SK-N-SH treated with all-trans-retinoic acid at 6 μM for 48 hours (cell line): ENCODE results near the gene NTSR2.

Source experiments
- ATAC-seq: fragments of 200-7000 bp; cut with Tn5 transposase; 3 replicates; pipeline ENCODE4 v1.9.1; 2020; ENCODE audit warnings: mild to moderate bottlenecking, moderate library complexity
- ARNTL ChIP-seq: fragments of 450-650 bp; formaldehyde crosslinking; IDR thresholded peaks from 2 replicates; pipeline ENCODE4 v1.5.0; 2020; ENCODE audit warnings: low read depth, mild to moderate bottlenecking, moderate library complexity, borderline replicate concordance
- BACH2 ChIP-seq: fragments of 250-450 bp; sonication (Bioruptor Pico); IDR thresholded peaks from 2 replicates; pipeline ENCODE4 v1.9.0; 2021; ENCODE audit warnings: mild to moderate bottlenecking, borderline replicate concordance
- CSDC2 ChIP-seq: fragments of 250-450 bp; sonication (Bioruptor Pico); IDR thresholded peaks from 2 replicates; pipeline ENCODE4 v1.5.0; 2020; ENCODE audit warnings: mild to moderate bottlenecking, moderate library complexity
- ESRRG ChIP-seq: fragments of 250-450 bp; sonication (Bioruptor Pico); IDR thresholded peaks from 2 replicates; pipeline ENCODE4 v1.6.1; 2021; ENCODE audit warnings: mild to moderate bottlenecking
- GLIS3 ChIP-seq: fragments of 250-450 bp; sonication (Bioruptor Pico); IDR thresholded peaks from 2 replicates; pipeline ENCODE4 v1.5.0; 2020; ENCODE audit warnings: mild to moderate bottlenecking, moderate library complexity
- ISL1 ChIP-seq: fragments of 250-450 bp; sonication (Bioruptor Pico); IDR thresholded peaks from 2 replicates; pipeline ENCODE4 v2.1.2; 2022; ENCODE audit warnings: mild to moderate bottlenecking, moderate library complexity
- OSR1 ChIP-seq: fragments of 250-450 bp; sonication (Bioruptor Pico); IDR thresholded peaks from 2 replicates; pipeline ENCODE4 v1.8.0; 2022; ENCODE audit warnings: moderate library complexity, mild to moderate bottlenecking, inconsistent platforms
- PPARA ChIP-seq: fragments of 250-450 bp; sonication (Bioruptor Pico); IDR thresholded peaks from 2 replicates; pipeline ENCODE4 v1.5.0; 2020; ENCODE audit warnings: mild to moderate bottlenecking, borderline replicate concordance
- RARB ChIP-seq: fragments of 250-450 bp; sonication (Bioruptor Pico); IDR thresholded peaks from 2 replicates; pipeline ENCODE4 v1.8.0; 2021; ENCODE audit warnings: mild to moderate bottlenecking, moderate library complexity
- SNAI2 ChIP-seq: fragments of 250-450 bp; sonication (Bioruptor Pico); IDR thresholded peaks from 2 replicates; pipeline ENCODE4 v1.5.0; 2020; ENCODE audit warnings: mild to moderate bottlenecking, moderate library complexity
- TCF4 ChIP-seq: fragments of 250-450 bp; sonication (Bioruptor Pico); IDR thresholded peaks from 2 replicates; pipeline ENCODE4 v1.8.0; 2021; ENCODE audit warnings: mild to moderate bottlenecking, moderate library complexity, borderline replicate concordance
- TOX ChIP-seq: fragments of 250-450 bp; sonication (Bioruptor Pico); IDR thresholded peaks from 2 replicates; pipeline ENCODE4 v1.8.0; 2021; ENCODE audit warnings: mild to moderate bottlenecking, moderate library complexity, borderline replicate concordance
- ZC3H10 ChIP-seq: fragments of 250-450 bp; sonication (Bioruptor Pico); IDR thresholded peaks from 2 replicates; pipeline ENCODE4 v1.5.1; 2021; ENCODE audit warnings: mild to moderate bottlenecking, moderate library complexity
- ZFP3 ChIP-seq: fragments of 250-450 bp; sonication (Bioruptor Pico); IDR thresholded peaks from 2 replicates; pipeline ENCODE4 v1.5.0; 2020; ENCODE audit warnings: mild to moderate bottlenecking, moderate library complexity
- ZNF565 ChIP-seq: fragments of 450-650 bp; formaldehyde crosslinking; conservative IDR thresholded peaks from 2 replicates; pipeline ENCODE4 v1.5.0; 2020; ENCODE audit warnings: low read depth, mild to moderate bottlenecking, moderate library complexity
- ZNF70 ChIP-seq: fragments of 450-650 bp; formaldehyde crosslinking; IDR thresholded peaks from 2 replicates; pipeline ENCODE4 v1.5.0; 2020; ENCODE audit warnings: mild to moderate bottlenecking, moderate library complexity
- ZNF8 ChIP-seq: fragments of 450-650 bp; formaldehyde crosslinking; IDR thresholded peaks from 2 replicates; pipeline ENCODE4 v1.5.0; 2020; ENCODE audit warnings: mild to moderate bottlenecking, moderate library complexity
- TF ChIP-seq, protein P1 (sequence below): fragments of 250-450 bp; sonication (Bioruptor Pico); IDR thresholded peaks from 2 replicates; pipeline ENCODE4 v1.5.1; 2020; ENCODE audit warnings: low read depth, mild to moderate bottlenecking, moderate library complexity
- TF ChIP-seq, protein P2 (sequence below): fragments of 250-450 bp; sonication (Bioruptor Pico); IDR thresholded peaks from 2 replicates; pipeline ENCODE4 v1.8.0; 2021; ENCODE audit warnings: low read depth, mild to moderate bottlenecking, moderate library complexity, borderline replicate concordance
- TF ChIP-seq, protein P3 (sequence below): fragments of 250-450 bp; sonication (Bioruptor Pico); IDR thresholded peaks from 2 replicates; pipeline ENCODE4 v1.5.1; 2021; ENCODE audit warnings: mild to moderate bottlenecking, moderate library complexity
- TF ChIP-seq, protein P4 (sequence below): fragments of 250-450 bp; sonication (Bioruptor Pico); IDR thresholded peaks from 2 replicates; pipeline ENCODE4 v1.5.0; 2020; ENCODE audit warnings: mild to moderate bottlenecking, moderate library complexity

Gene NTSR2

DNA sequence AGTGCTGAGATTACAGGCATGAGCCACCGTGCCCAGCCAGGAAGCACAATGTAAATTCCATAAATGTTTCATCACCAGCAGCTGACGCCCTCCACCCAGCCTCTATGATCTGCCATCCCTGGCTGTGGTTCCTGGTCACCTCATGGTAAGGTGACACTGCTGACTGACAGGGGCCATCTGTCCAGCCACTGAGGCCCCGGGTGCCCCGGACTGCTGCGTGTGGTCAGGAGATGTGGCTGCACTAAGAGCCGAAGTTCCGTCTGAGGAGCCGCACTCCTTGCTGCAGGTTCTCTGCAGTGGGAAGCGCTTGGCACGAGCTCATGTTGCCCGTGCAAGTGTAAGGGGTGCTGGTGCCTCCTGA, 10.9 kb downstream of the NTSR2 start (continued):
- TF ChIP-seq, protein P1, sequence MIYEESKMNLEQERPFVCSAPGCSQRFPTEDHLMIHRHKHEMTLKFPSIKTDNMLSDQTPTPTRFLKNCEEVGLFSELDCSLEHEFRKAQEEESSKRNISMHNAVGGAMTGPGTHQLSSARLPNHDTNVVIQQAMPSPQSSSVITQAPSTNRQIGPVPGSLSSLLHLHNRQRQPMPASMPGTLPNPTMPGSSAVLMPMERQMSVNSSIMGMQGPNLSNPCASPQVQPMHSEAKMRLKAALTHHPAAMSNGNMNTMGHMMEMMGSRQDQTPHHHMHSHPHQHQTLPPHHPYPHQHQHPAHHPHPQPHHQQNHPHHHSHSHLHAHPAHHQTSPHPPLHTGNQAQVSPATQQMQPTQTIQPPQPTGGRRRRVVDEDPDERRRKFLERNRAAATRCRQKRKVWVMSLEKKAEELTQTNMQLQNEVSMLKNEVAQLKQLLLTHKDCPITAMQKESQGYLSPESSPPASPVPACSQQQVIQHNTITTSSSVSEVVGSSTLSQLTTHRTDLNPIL = no peak
- TF ChIP-seq OSR1 (CRISPR knock-in tag) (no peak), CSDC2 (CRISPR knock-in tag) (no peak), BACH2 (CRISPR knock-in tag) (no peak)
- TF ChIP-seq, protein P2, sequence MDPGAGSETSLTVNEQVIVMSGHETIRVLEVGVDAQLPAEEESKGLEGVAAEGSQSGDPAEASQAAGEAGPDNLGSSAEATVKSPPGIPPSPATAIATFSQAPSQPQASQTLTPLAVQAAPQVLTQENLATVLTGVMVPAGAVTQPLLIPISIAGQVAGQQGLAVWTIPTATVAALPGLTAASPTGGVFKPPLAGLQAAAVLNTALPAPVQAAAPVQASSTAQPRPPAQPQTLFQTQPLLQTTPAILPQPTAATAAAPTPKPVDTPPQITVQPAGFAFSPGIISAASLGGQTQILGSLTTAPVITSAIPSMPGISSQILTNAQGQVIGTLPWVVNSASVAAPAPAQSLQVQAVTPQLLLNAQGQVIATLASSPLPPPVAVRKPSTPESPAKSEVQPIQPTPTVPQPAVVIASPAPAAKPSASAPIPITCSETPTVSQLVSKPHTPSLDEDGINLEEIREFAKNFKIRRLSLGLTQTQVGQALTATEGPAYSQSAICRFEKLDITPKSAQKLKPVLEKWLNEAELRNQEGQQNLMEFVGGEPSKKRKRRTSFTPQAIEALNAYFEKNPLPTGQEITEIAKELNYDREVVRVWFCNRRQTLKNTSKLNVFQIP = no peak
- TF ChIP-seq, protein P3, sequence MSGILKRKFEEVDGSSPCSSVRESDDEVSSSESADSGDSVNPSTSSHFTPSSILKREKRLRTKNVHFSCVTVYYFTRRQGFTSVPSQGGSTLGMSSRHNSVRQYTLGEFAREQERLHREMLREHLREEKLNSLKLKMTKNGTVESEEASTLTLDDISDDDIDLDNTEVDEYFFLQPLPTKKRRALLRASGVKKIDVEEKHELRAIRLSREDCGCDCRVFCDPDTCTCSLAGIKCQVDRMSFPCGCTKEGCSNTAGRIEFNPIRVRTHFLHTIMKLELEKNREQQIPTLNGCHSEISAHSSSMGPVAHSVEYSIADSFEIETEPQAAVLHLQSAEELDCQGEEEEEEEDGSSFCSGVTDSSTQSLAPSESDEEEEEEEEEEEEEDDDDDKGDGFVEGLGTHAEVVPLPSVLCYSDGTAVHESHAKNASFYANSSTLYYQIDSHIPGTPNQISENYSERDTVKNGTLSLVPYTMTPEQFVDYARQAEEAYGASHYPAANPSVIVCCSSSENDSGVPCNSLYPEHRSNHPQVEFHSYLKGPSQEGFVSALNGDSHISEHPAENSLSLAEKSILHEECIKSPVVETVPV (CRISPR knock-in tag) = no peak

DNA sequence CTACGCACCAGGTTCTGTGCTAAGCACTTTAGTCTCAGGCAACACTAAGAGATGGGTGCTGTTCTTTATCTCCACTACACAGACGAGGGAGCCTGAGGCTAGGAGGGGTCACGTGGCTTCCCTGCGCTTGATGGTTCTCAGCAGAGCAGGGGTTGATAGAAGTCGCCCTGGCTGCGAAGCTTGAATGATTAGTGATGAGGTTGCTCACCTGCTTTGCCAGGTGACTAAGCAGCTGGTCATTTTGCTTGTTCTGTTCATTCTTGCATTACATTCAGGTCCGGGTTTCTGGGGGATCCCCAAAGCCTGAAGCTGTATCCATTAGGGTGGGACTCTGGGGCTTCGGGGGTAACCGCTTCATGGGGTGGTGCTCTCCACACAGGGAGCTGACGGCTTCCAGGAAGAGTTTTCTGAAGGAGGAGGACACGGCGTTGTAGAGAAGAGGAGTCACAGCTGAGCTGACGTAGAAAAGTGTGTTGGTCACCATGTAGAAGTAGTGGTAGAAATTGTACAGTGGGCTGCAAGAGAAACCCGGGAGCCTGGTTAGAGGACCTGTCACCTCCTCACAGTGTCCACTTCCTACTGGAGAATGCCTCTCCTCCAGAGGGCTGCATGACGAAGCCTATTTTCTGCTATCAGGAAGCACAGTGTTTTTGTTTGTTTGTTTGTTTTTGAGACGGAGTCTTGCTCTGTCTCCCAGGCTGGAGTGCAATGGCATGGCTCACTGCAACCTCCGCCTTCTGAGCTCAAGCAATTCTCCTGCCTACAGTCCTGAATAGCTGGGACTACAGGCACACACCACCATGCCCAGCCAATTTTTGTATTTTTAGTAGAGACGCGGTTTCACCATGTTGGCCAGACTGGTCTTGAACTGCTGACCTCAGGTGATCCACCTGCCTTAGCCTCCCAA, 11.5 kb downstream of the NTSR2 start:
- TF ChIP-seq ZFP3 = no peak
- TF ChIP-seq ZNF8 = no peak
- no peak for TF ChIP-seq TOX (CRISPR knock-in tag)
- no peak for TF ChIP-seq ESRRG (CRISPR knock-in tag)
- TF ChIP-seq RARB = no peak
- TF ChIP-seq ARNTL = no peak
- TF ChIP-seq, protein P4, sequence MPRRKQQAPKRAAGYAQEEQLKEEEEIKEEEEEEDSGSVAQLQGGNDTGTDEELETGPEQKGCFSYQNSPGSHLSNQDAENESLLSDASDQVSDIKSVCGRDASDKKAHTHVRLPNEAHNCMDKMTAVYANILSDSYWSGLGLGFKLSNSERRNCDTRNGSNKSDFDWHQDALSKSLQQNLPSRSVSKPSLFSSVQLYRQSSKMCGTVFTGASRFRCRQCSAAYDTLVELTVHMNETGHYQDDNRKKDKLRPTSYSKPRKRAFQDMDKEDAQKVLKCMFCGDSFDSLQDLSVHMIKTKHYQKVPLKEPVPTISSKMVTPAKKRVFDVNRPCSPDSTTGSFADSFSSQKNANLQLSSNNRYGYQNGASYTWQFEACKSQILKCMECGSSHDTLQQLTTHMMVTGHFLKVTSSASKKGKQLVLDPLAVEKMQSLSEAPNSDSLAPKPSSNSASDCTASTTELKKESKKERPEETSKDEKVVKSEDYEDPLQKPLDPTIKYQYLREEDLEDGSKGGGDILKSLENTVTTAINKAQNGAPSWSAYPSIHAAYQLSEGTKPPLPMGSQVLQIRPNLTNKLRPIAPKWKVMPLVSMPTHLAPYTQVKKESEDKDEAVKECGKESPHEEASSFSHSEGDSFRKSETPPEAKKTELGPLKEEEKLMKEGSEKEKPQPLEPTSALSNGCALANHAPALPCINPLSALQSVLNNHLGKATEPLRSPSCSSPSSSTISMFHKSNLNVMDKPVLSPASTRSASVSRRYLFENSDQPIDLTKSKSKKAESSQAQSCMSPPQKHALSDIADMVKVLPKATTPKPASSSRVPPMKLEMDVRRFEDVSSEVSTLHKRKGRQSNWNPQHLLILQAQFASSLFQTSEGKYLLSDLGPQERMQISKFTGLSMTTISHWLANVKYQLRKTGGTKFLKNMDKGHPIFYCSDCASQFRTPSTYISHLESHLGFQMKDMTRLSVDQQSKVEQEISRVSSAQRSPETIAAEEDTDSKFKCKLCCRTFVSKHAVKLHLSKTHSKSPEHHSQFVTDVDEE = no peak
- TF ChIP-seq CSDC2 (CRISPR knock-in tag) = no peak
- TF ChIP-seq, protein P1 = no peak
- TF ChIP-seq ZC3H10 (CRISPR knock-in tag) = no peak
- ATAC-seq = no peak

DNA sequence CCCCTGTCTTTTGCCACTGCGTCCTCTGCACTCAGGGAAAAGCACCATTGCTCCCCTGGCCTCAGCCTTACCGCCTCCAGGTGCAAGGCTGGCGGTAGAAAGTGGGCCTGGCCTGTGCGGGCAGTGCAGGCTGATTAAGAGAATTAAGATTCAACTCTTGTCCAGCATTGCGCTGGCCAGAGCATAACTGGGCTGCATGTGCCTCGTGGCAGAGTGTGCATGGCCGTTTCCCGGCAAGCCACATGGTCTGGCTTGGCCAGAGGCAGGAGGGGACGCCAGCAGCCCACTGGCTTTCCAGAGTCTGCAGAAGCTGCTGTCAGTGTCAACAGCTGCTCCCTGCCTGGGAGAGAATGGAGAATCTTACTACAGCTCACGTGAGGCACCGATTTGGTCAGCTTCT, 12.3 kb downstream of the NTSR2 start:
- ATAC-seq = no peak; the same call in 2 of the 3 replicates
- TF ChIP-seq, protein P3 (CRISPR knock-in tag) = no peak
- TF ChIP-seq TCF4 (CRISPR knock-in tag) (no peak), ESRRG (CRISPR knock-in tag) (no peak)

DNA sequence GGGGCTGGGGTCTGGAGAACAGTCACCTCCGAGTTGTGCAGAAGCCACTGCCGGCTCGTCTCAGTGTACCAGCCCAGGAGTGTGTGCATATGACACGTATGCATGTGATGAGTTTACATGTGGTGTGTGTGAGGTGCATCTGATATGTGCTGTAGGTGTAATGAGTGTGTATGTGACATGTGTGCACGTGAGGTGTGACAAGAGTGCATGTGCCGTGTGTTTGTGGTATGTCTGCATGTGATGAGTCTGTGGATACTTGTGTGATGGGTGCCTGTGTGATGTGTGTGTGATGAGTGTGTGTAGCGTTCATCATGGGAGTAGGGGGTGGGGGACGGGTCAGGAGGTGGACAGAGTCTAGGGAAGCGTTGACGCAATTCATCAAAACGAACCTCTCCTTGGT, 12.8 kb downstream of the NTSR2 start:
- no peak for ATAC-seq
- TF ChIP-seq, protein P4 = no peak
- TF ChIP-seq ZNF8 = no peak
- TF ChIP-seq ZNF70 (CRISPR knock-in tag) = no peak
- no peak for TF ChIP-seq GLIS3 (CRISPR knock-in tag)
- no peak for TF ChIP-seq ESRRG (CRISPR knock-in tag)
- TF ChIP-seq SNAI2 (CRISPR knock-in tag) = no peak
- TF ChIP-seq OSR1 (CRISPR knock-in tag) = no peak
- no peak for TF ChIP-seq PPARA (CRISPR knock-in tag)
- TF ChIP-seq ISL1 (CRISPR knock-in tag) = no peak
- TF ChIP-seq ZNF565 (CRISPR knock-in tag) = no peak
- no peak for TF ChIP-seq BACH2 (CRISPR knock-in tag)
- no peak for TF ChIP-seq ZC3H10 (CRISPR knock-in tag)
- TF ChIP-seq, protein P1 = no peak
